Epithelial cell of esophagus (primary cell): Measurements from ENCODE around the gene FES.
A peak's percentile ranks its signal among the peaks of the same experiment; 100 is the strongest.
"Not testable (repeated sequence)": the region's sequence is repeated elsewhere in the genome, so short reads cannot be mapped to it uniquely, and the experiment has no call there.

Source experiments
- DNase-seq: peaks from one replicate; pipeline ENCODE4 v3.0.0; 2010; ENCODE audit warnings: low read depth
- H3K4me3 ChIP-seq: 2 replicates; pipeline ENCODE4 v1.5.1; 2011; ENCODE audit warnings: mild to moderate bottlenecking, low read length, control low read depth
- TF ChIP-seq, protein P1 (sequence below): IDR thresholded peaks from 2 replicates; pipeline ENCODE4 v1.5.1; 2011; ENCODE audit warnings: low read depth, mild to moderate bottlenecking, low read length, control low read depth, inconsistent platforms; ENCODE audit not compliant: insufficient read depth; ENCODE audit errors: missing control alignments

The FES gene

DNA sequence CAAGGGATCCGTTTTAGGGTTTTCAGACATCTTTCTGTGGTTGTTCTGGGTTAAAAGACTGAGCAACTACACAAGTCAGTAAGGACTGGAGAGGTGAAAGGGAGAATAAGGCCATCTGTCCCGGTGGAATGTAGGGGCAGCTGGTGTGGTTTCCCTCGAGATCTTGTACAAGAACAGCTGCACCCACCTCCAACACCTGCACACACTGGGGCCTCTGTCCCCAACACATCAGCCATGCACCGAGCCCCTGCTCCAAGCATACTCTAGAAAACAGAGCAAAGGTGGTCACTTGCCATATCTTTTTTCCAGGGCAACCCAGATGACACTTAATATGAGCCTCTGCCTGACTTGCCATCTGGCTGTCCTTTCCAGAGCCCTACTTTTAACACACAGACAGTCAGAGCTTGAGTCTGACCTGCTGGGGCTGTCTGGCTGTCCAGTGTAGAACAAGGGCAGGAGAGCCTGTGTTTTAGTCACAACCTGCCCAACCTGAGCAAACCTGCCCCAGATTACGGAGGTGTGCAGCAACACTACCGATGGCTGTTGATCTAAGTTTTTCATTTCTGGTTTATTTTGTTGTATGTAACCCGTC is 31.0 kb downstream of the FES start:
- no peak overlapping the region for H3K4me3 ChIP-seq
- no peak for DNase-seq

GRCh38 chr15:90915808-90916440 is 31.6 kb downstream of the FES start:
- TF ChIP-seq, protein P1, sequence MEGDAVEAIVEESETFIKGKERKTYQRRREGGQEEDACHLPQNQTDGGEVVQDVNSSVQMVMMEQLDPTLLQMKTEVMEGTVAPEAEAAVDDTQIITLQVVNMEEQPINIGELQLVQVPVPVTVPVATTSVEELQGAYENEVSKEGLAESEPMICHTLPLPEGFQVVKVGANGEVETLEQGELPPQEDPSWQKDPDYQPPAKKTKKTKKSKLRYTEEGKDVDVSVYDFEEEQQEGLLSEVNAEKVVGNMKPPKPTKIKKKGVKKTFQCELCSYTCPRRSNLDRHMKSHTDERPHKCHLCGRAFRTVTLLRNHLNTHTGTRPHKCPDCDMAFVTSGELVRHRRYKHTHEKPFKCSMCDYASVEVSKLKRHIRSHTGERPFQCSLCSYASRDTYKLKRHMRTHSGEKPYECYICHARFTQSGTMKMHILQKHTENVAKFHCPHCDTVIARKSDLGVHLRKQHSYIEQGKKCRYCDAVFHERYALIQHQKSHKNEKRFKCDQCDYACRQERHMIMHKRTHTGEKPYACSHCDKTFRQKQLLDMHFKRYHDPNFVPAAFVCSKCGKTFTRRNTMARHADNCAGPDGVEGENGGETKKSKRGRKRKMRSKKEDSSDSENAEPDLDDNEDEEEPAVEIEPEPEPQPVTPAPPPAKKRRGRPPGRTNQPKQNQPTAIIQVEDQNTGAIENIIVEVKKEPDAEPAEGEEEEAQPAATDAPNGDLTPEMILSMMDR: no peak
- no peak overlapping the region for H3K4me3 ChIP-seq
- DNase-seq: no peak

More for the DNA sequence above, 31.0 kb downstream of the FES start:
- TF ChIP-seq, protein P1: no peak

GRCh38 chr15:90916461-90916860 is 32.2 kb downstream of the FES start:
- H3K4me3 ChIP-seq: no peak overlapping the region
- TF ChIP-seq, protein P1: no peak
- no peak for DNase-seq

DNA sequence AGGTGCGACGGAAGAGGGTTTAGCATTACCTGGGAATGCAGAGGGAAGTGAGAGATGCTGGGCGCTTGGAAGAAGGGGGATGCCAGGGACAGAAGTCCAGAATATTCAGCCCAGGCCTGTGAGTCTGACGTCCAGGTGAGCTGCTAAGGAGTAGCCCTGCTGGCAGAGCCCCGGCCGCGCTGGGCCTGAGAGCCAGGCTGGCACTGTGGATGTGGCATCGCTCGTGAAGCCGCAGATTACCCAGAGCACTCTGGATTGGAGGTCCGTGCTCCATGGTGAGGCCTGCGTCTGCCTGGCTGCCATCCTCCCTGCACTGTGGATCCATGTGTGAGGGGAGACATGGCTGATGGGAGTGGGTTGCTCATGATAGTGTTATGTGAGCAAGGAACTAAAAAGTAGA is 33.3 kb downstream of the FES start:
- TF ChIP-seq, protein P1: no peak
- no peak overlapping the region for H3K4me3 ChIP-seq
- DNase-seq: no peak

- TF ChIP-seq, protein P1: no peak
- DNase-seq: no peak
- no peak overlapping the region for H3K4me3 ChIP-seq
Measured at GRCh38 chr15:90918034-90918788, 33.9 kb downstream of the FES start.

DNA sequence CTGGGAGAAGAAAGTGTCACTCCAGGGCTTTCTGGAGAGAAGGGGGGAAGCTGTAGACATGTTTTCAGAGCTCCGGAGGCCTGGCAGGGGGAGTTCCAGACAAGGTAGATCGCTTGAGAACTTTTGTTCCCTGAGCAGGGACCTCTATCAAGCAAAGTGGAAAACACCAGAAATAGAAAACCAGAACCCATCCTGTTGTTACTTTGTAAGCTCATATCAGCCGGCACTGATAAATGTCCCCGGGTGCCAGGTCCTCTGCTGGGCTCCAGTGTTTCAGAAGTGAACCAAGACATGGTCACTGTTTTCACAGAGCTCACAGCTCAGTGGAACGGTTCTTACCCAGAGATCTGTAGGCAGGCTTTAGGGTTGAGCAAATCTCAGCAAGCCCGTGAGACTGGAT is 34.5 kb downstream of the FES start:
- no peak for DNase-seq
- TF ChIP-seq, protein P1: no peak
- no peak overlapping the region for H3K4me3 ChIP-seq

GRCh38 chr15:90921887-90922286 is 37.6 kb downstream of the FES start:
- TF ChIP-seq, protein P1: no peak
- H3K4me3 ChIP-seq: no peak overlapping the region
- no peak for DNase-seq

GRCh38 chr15:90922712-90923322 is 38.5 kb downstream of the FES start:
- not testable (repeated sequence) for H3K4me3 ChIP-seq
- peak; percentile 35 for DNase-seq
